WI38 (cell line): ENCODE measurements around the gene TGM5.

Experiments used
- H3K4me3 ChIP-seq: 2 replicates; pipeline ENCODE4 v1.5.1; 2011; ENCODE audit warnings: low read depth, mild to moderate bottlenecking, control low read depth, low read length
- TF ChIP-seq, protein P1 (sequence below): IDR thresholded peaks from 2 replicates; pipeline ENCODE4 v1.5.1; 2012; ENCODE audit warnings: low read depth, mild to moderate bottlenecking, control low read depth, low read length

The TGM5 gene

GRCh38 chr15:43196760-43197548 lies 69.8 kb downstream of the TGM5 start:
- H3K4me3 ChIP-seq: no peak overlapping the region
- TF ChIP-seq, protein P1, sequence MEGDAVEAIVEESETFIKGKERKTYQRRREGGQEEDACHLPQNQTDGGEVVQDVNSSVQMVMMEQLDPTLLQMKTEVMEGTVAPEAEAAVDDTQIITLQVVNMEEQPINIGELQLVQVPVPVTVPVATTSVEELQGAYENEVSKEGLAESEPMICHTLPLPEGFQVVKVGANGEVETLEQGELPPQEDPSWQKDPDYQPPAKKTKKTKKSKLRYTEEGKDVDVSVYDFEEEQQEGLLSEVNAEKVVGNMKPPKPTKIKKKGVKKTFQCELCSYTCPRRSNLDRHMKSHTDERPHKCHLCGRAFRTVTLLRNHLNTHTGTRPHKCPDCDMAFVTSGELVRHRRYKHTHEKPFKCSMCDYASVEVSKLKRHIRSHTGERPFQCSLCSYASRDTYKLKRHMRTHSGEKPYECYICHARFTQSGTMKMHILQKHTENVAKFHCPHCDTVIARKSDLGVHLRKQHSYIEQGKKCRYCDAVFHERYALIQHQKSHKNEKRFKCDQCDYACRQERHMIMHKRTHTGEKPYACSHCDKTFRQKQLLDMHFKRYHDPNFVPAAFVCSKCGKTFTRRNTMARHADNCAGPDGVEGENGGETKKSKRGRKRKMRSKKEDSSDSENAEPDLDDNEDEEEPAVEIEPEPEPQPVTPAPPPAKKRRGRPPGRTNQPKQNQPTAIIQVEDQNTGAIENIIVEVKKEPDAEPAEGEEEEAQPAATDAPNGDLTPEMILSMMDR: no peak

- no peak overlapping the region for H3K4me3 ChIP-seq
- TF ChIP-seq, protein P1: no peak
Measured at GRCh38 chr15:43194795-43195194, 71.9 kb downstream of the TGM5 start.

DNA sequence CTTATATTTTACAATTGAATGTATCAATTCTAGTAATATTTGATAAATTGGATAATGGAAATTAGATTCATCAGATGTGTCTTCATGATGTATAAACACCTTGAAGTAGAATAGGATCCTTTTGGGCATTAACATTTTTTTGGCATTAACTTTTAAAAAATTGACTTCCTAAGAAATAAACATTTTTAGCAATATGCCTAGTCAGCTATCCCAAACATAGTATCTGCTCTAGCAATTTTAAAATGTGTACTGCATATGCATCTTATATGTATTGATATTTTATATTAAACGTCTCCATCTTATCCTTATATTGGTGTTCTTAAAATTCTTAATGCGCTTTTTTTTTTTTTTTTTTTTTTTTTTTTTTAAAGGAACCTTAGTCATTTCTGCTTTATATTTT lies 73.0 kb downstream of the TGM5 start:
- no peak overlapping the region for H3K4me3 ChIP-seq
- TF ChIP-seq, protein P1: no peak

DNA sequence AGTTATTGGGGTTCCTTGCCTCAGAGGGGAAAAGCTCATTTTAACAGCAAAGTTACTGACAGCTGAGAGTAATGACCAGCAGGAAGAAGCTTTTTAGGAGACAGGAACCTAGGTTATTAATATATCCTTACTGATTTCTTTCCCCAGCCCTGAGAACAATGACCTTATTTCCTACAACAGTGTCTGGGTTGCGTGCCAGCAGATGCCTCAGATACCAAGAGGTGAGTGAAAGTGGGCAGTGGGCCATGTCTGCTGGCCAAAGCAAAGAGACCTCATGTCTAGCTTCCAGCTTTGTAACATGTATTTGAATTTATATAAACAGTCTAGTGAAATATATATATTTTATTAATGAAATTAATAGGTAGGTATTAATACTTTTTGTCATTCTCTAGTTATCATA lies 76.5 kb downstream of the TGM5 start:
- TF ChIP-seq, protein P1: no peak
- no peak overlapping the region for H3K4me3 ChIP-seq

DNA sequence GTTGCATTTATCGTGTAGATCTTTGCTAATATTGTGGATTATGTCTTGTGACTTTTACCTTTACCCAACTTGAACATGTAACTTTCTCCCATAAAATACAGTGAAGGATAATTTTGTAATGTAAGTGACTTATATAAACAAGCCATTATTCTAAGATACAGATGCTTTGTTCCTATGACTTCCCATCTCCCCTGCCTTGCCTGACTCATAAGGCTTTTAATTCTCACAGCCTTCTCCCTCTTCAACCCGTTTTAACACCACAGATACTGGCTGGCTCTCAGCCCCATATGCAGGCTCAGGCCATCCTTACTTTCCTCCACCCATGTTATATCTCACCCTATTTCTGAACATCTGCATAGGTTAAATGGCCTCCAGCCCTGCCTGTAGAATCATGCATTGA lies 77.4 kb downstream of the TGM5 start:
- H3K4me3 ChIP-seq: no peak overlapping the region
- TF ChIP-seq, protein P1: no peak

DNA sequence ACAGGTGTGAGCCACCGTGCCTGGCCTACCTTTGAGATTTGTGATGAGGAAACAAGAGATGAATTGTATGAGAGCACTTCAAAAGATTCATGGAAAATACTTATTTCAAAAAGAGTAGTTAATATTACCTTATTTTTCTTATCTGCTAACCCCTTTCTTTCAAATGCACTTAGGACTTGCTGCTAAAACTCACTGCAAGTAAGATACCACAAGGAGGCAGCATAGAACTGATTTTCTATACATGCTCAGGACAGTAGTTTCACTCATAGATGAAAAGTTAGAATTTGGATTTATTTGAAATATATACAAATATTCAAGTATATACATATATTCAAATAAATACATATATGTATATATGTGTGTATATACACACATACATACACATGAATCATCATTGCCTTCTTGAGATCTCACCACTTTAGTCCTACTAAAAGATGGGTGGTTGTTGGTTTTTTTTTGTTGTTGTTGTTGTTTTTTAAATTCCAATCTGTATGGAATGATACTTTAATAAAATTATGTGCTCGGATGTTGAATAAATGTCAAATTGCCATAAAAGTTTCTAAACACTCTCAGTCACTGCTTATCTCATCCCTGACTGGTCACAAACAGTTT lies 79.1 kb downstream of the TGM5 start:
- TF ChIP-seq, protein P1: peak; percentile 55
- no peak overlapping the region for H3K4me3 ChIP-seq

GRCh38 chr15:43186003-43186353 lies 80.8 kb downstream of the TGM5 start:
- H3K4me3 ChIP-seq: peak overlapping the region; percentile 81
- TF ChIP-seq, protein P1: no peak
